ENCODE measurements around the gene RNF212.

The RNF212 gene

GRCh38 chr4:1154523-1155182, 41.3 kb upstream of the RNF212 start:
- peak overlapping the region; percentile 47 for H3K4me2 ChIP-seq (ENCODE audit: low read length)
- no peak overlapping the region for H3K9ac ChIP-seq (ENCODE audit: low read length)
- H2AFZ ChIP-seq (ENCODE audit: low read depth, low read length), result no peak overlapping the region; the same call in 1 of the 2 replicates
- no peaks in the 10 kb centered on the region for H3K36me3 ChIP-seq (replicated peaks; ENCODE audit: low read depth, low read length)
- no peaks in the 10 kb centered on the region for H3K79me2 ChIP-seq (ENCODE audit: low read length)
- H3K9me3 ChIP-seq (ENCODE audit: insufficient read depth, low read length), result 0 out of 2 replicates have a peak, but pooled peaks cover 9% of the 10 kb centered on the region
- H3K4me1 ChIP-seq (ENCODE audit: low read length), result peaks cover 4% of the 10 kb centered on the region; the same call in 1 of the 2 replicates
- H3K27ac ChIP-seq (ENCODE audit: low read length), result no peak overlapping the region
- no peaks in the 10 kb centered on the region for H4K20me1 ChIP-seq (ENCODE audit: insufficient read depth, low read length)
- TF ChIP-seq CTCF (IDR thresholded peaks at IDR 0.05; ENCODE audit: low read depth, low read length) (no peak), EZH2phosphoT487 (IDR thresholded peaks at IDR 0.05; ENCODE audit: low read depth) (no peak)
- H3K27me3 ChIP-seq (ENCODE audit: low read depth, low read length), result peaks cover 32% of the 10 kb centered on the region
- peak overlapping the region; percentile 28; the same call in 1 of the 2 replicates for H3K4me3 ChIP-seq (ENCODE audit: low read length)

- H3K4me2 ChIP-seq (ENCODE audit: low read length), result peak overlapping the region; percentile 47
- no peaks in the 10 kb centered on the region for H4K20me1 ChIP-seq (ENCODE audit: insufficient read depth, low read length)
- no peak overlapping the region for H3K27ac ChIP-seq (ENCODE audit: low read length)
- H3K27me3 ChIP-seq (ENCODE audit: low read depth, low read length), result peaks cover 32% of the 10 kb centered on the region
- H3K4me3 ChIP-seq (ENCODE audit: low read length), result peak overlapping the region; percentile 28; the same call in 1 of the 2 replicates
- H3K9me3 ChIP-seq (ENCODE audit: insufficient read depth, low read length), result 0 out of 2 replicates have a peak, but pooled peaks cover 9% of the 10 kb centered on the region
- TF ChIP-seq EZH2phosphoT487 (IDR thresholded peaks at IDR 0.05; ENCODE audit: low read depth) (no peak), CTCF (IDR thresholded peaks at IDR 0.05; ENCODE audit: low read depth, low read length) (no peak)
- no peaks in the 10 kb centered on the region for H3K36me3 ChIP-seq (replicated peaks; ENCODE audit: low read depth, low read length)
- peaks cover 4% of the 10 kb centered on the region; the same call in 1 of the 2 replicates for H3K4me1 ChIP-seq (ENCODE audit: low read length)
- H2AFZ ChIP-seq (ENCODE audit: low read depth, low read length), result no peak overlapping the region; the same call in 1 of the 2 replicates
- H3K79me2 ChIP-seq (ENCODE audit: low read length), result no peaks in the 10 kb centered on the region
- H3K9ac ChIP-seq (ENCODE audit: low read length), result no peak overlapping the region
Measured at GRCh38 chr4:1154126-1154522, 40.8 kb upstream of the RNF212 start.

GRCh38 chr4:1153567-1154090, 40.3 kb upstream of the RNF212 start:
- H3K4me3 ChIP-seq (ENCODE audit: low read length), result no peak overlapping the region
- no peak overlapping the region for H3K9ac ChIP-seq (ENCODE audit: low read length)
- peaks cover 32% of the 10 kb centered on the region for H3K27me3 ChIP-seq (ENCODE audit: low read depth, low read length)
- H3K79me2 ChIP-seq (ENCODE audit: low read length), result no peaks in the 10 kb centered on the region
- H3K27ac ChIP-seq (ENCODE audit: low read length), result no peak overlapping the region
- peaks cover 4% of the 10 kb centered on the region; the same call in 1 of the 2 replicates for H3K4me1 ChIP-seq (ENCODE audit: low read length)
- no peak overlapping the region for H2AFZ ChIP-seq (ENCODE audit: low read depth, low read length)
- 0 out of 2 replicates have a peak, but pooled peaks cover 9% of the 10 kb centered on the region for H3K9me3 ChIP-seq (ENCODE audit: insufficient read depth, low read length)
- TF ChIP-seq EZH2phosphoT487 (IDR thresholded peaks at IDR 0.05; ENCODE audit: low read depth) (no peak), CTCF (IDR thresholded peaks at IDR 0.05; ENCODE audit: low read depth, low read length) (no peak)
- H3K36me3 ChIP-seq (replicated peaks; ENCODE audit: low read depth, low read length), result no peaks in the 10 kb centered on the region
- H4K20me1 ChIP-seq (ENCODE audit: insufficient read depth, low read length), result no peaks in the 10 kb centered on the region
- H3K4me2 ChIP-seq (ENCODE audit: low read length), result no peak overlapping the region

- Histone ChIP-seq H3K4me1 (ENCODE audit: low read length) (peaks cover 4% of the 10 kb centered on the region; the same call in 1 of the 2 replicates), H3K4me3 (ENCODE audit: low read length) (no peak overlapping the region), H3K9ac (ENCODE audit: low read length) (no peak overlapping the region), H2AFZ (ENCODE audit: low read depth, low read length) (no peak overlapping the region), H3K79me2 (ENCODE audit: low read length) (no peaks in the 10 kb centered on the region), H3K9me3 (ENCODE audit: insufficient read depth, low read length) (no peaks in the 10 kb centered on the region), H3K27ac (ENCODE audit: low read length) (no peak overlapping the region), H4K20me1 (ENCODE audit: insufficient read depth, low read length) (no peaks in the 10 kb centered on the region), H3K27me3 (ENCODE audit: low read depth, low read length) (peaks cover 26% of the 10 kb centered on the region), H3K36me3 (replicated peaks; ENCODE audit: low read depth, low read length) (no peaks in the 10 kb centered on the region), H3K4me2 (ENCODE audit: low read length) (no peak overlapping the region)
- TF ChIP-seq CTCF (IDR thresholded peaks at IDR 0.05; ENCODE audit: low read depth, low read length) (no peak), EZH2phosphoT487 (IDR thresholded peaks at IDR 0.05; ENCODE audit: low read depth) (no peak)
Measured at GRCh38 chr4:1152290-1152689, 38.9 kb upstream of the RNF212 start.

Measured in OCI-LY3 (cell line).